ENCODE data around the gene KRT9. TPM values are rescaled to one million over a fixed set of nuclear protein-coding genes. Genes with fewer than 3 reads are reported as not detected.

Gene KRT9
- total RNA-seq, 4 donors from 2014 or later, result not detected

DNA sequence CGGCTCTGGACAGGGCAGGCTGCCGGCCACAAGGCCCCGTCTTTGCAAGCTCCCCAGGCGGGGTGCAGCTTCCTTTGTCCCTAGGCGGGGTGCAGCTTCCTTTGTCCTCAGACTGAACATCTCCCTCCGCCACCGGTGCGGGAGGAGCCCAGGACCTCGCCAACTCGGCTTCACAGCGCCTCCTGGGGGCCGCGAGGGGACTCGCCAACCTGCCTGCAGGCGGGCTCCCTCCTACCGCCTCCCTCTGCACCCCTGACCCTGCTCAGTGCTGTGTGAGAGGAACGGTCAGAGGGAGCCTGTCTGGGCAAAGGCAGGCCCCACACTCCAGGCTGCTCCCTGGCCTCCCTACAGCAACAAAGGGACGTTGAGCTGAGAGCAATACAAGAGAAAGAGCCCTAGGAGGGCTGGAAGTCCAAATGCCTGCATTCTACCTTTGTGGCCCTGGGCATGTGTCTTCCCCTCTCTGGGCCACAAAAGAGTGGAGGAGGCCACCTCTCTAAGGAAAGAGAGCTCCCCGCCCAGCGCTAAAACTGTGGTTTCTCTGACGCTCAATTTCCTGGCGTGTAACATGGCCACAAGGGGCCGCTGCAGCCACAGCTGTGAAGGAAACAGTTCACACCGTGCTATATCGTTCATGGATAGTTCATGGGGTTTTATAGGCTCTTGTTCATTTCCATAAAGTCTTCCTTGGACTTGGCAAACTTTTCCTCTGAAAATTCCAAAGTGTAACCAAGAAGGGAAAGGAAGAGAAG is 22.8 kb downstream of the KRT9 start:
- Histone ChIP-seq H3K4me1 (peaks cover 6 to 48% (median 35%) of the 10 kb centered on the region in 4 donors), H3K4me3 (peak overlapping the region in 3 of 4 donors; percentile 12 to 37 (median 21)), H3K27me3 (no peaks in the 10 kb centered on the region), H3K27ac (peak overlapping the region; percentile 80 to 88 (median 84)), H3K9me3 (no peaks in the 10 kb centered on the region), H3K36me3 (no peaks in the 10 kb centered on the region)
- no peak for TF ChIP-seq EP300 (IDR thresholded peaks at IDR 0.05; ENCODE audit: low read depth)
- TF ChIP-seq, protein P1, sequence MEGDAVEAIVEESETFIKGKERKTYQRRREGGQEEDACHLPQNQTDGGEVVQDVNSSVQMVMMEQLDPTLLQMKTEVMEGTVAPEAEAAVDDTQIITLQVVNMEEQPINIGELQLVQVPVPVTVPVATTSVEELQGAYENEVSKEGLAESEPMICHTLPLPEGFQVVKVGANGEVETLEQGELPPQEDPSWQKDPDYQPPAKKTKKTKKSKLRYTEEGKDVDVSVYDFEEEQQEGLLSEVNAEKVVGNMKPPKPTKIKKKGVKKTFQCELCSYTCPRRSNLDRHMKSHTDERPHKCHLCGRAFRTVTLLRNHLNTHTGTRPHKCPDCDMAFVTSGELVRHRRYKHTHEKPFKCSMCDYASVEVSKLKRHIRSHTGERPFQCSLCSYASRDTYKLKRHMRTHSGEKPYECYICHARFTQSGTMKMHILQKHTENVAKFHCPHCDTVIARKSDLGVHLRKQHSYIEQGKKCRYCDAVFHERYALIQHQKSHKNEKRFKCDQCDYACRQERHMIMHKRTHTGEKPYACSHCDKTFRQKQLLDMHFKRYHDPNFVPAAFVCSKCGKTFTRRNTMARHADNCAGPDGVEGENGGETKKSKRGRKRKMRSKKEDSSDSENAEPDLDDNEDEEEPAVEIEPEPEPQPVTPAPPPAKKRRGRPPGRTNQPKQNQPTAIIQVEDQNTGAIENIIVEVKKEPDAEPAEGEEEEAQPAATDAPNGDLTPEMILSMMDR (IDR thresholded peaks at IDR 0.05), result peak; percentile 73 to 98 (median 90)
- peak in 1 of 3 donors; percentile 29 for TF ChIP-seq POLR2AphosphoS5 (IDR thresholded peaks at IDR 0.05)
- peak; percentile 16 for TF ChIP-seq POLR2A (IDR thresholded peaks at IDR 0.05)
- intact Hi-C loops (cut with DNase I; ENCODE audit: low total_unique reads) (loop anchor here (5.0 kb wide), 2 partner anchors 98 to 113 kb away; no protein-coding TSS in a partner anchor), in situ Hi-C loops (cut with MboI; ENCODE audit: low pct_ligation_motif_present in 1 of 4, low pct_unique_long_range_greater_than_20kb in 1 of 4, low sequenced_read_pairs in 3 of 4) (loop anchor here in 3 of 4 donors (5.0 to 25.0 kb wide), 4 partner anchors 116 to 644 kb away; no protein-coding TSS in a partner anchor)
- peak; percentile 92 for DNase-seq
- WGBS, 2 donors (ENCODE audit: low coverage in 1 of 2), result 0 to 2% methylated on average over 5 to 20 of the region's 25 CpGs

DNA sequence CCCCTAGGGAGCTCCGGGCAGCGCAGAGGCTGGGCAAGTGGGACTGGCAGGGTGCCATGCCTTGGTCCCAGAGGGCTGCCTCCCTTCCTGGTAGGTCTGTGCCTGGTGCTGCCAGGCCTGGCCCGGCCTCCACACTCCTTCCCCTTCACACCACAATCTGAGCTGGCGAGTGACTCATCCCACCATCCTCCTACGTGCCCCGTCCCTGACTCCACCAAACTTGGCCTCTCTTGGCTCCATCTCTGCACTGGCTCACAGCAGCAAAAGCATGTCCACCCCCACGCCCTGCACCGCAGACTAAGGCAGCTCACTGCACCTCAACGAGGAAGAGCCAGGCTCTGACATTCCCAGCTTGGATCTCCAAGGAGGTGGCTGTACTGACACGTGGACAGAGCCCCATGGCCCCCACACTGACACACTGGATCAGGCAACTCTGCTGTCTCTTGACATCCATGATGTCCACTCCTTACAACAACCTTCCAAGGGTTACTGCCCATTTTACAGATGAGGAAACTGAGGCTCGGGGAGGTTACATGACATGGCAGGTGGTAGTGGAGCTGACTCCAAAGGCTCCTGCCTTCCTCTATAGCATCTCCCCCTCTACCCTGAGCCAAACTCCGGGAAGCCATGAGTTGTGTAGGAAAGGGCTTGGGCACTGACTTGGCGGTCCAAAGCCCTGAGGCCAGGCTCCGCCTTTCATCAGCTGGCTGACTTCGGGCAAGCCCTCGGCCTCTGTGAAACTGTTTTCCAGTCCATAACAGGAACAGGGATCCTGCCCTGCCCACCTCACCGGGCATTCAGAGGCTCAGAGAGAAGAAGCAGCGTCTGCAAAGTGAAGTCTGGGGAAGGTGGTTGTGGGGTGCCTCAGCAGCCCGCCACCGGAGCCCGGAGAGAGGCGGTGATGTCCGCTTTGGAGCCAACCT is 23.7 kb downstream of the KRT9 start:
- Histone ChIP-seq H3K9me3 (no peaks in the 10 kb centered on the region), H3K27me3 (no peaks in the 10 kb centered on the region), H3K4me1 (peaks cover 6 to 48% (median 37%) of the 10 kb centered on the region in 4 donors), H3K27ac (peak overlapping the region; percentile 80 to 88 (median 84)), H3K4me3 (peak overlapping the region in 3 of 4 donors; percentile 12 to 37 (median 21)), H3K36me3 (no peaks in the 10 kb centered on the region)
- DNase-seq, result peak; percentile 68
- 20 to 31% methylated on average over 2 to 17 of the region's 23 CpGs for WGBS, 2 donors (ENCODE audit: low coverage in 1 of 2)
- in situ Hi-C loops (cut with MboI; ENCODE audit: low pct_ligation_motif_present in 1 of 4, low pct_unique_long_range_greater_than_20kb in 1 of 4, low sequenced_read_pairs in 3 of 4), result loop anchor here in 3 of 4 donors (5.0 to 25.0 kb wide), 4 partner anchors 117 to 643 kb away; no protein-coding TSS in a partner anchor
- TF ChIP-seq EP300 (IDR thresholded peaks at IDR 0.05; ENCODE audit: low read depth), result no peak
- TF ChIP-seq POLR2AphosphoS5 (IDR thresholded peaks at IDR 0.05), result peak in 1 of 3 donors; percentile 24
- TF ChIP-seq POLR2A (IDR thresholded peaks at IDR 0.05), result peak; percentile 8
- TF ChIP-seq, protein P1 (IDR thresholded peaks at IDR 0.05), result no peak
- intact Hi-C loops (cut with DNase I; ENCODE audit: low total_unique reads), result loop anchor here (5.0 kb wide), 2 partner anchors 99 to 114 kb away; no protein-coding TSS in a partner anchor

DNA sequence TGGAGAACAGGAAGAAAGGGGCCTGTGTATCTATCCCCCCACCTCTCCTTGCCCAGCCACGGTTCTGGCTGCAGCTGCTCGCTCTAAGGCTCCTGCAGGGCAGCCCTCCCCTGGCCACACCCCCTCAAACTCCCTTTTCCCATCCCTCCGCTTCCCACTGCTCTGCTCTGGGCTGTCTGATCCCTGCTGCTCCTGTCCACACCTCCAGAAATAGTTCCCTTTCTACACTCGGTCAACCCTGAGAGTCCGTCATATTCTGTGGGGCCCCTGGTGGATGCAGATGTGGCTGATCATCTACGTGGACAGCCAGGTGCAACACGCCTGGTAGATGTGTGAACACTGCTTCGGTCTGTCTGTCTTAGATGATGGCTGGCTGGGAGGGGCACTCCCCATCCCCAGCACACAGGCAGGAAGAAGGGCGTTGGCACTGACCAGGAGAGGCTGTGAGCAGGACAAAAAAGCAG is 24.4 kb downstream of the KRT9 start:
- H3K27ac ChIP-seq, result peak overlapping the region; percentile 80 to 88 (median 84)

More for the DNA sequence above, 24.4 kb downstream of the KRT9 start:
- no peak overlapping the region for H3K4me3 ChIP-seq
- no peak for DNase-seq
- in situ Hi-C loops (cut with MboI; ENCODE audit: low pct_ligation_motif_present in 1 of 4, low pct_unique_long_range_greater_than_20kb in 1 of 4, low sequenced_read_pairs in 3 of 4), result loop anchor here in 3 of 4 donors (5.0 to 25.0 kb wide), 4 partner anchors 117 to 643 kb away; no protein-coding TSS in a partner anchor
- H3K9me3 ChIP-seq, result no peaks in the 10 kb centered on the region
- no peaks in the 10 kb centered on the region for H3K27me3 ChIP-seq
- peaks cover 6 to 55% (median 42%) of the 10 kb centered on the region in 4 donors for H3K4me1 ChIP-seq
- intact Hi-C loops (cut with DNase I; ENCODE audit: low total_unique reads), result loop anchor here (5.0 kb wide), 2 partner anchors 100 to 115 kb away; no protein-coding TSS in a partner anchor
- TF ChIP-seq POLR2A (IDR thresholded peaks at IDR 0.05), result no peak
- no peak for TF ChIP-seq EP300 (IDR thresholded peaks at IDR 0.05; ENCODE audit: low read depth)
- TF ChIP-seq, protein P1 (IDR thresholded peaks at IDR 0.05), result no peak
- no peak for TF ChIP-seq POLR2AphosphoS5 (IDR thresholded peaks at IDR 0.05)
- no peaks in the 10 kb centered on the region for H3K36me3 ChIP-seq
- WGBS, 2 donors (ENCODE audit: low coverage in 1 of 2), result 67% methylated on average over 9 of the region's 9 CpGs; no CpG with 5 or more reads in 1 of the 2 donors

Data from transverse colon (tissue), 4 donors.